Stimulated activated CD4-positive, alpha-beta T cell treated with anti-CD3 and anti-CD28 coated beads, Interleukin-4, amount 100 ng/mL, for 48 hours (primary cell): Measurements from ENCODE around the gene CUX1.
A peak's percentile ranks its signal among the peaks of the same experiment; 100 is the strongest.
"Not testable (repeated sequence)": the region's sequence is repeated elsewhere in the genome, so short reads cannot be mapped to it uniquely, and the experiment has no call there.

Source experiments
- DNase-seq, 2 donors: peaks; one replicate each; pipeline ENCODE4 v3.0.0-alpha.2; 2020; ENCODE audit warnings: low read depth in 2 of 2

The CUX1 gene

DNA sequence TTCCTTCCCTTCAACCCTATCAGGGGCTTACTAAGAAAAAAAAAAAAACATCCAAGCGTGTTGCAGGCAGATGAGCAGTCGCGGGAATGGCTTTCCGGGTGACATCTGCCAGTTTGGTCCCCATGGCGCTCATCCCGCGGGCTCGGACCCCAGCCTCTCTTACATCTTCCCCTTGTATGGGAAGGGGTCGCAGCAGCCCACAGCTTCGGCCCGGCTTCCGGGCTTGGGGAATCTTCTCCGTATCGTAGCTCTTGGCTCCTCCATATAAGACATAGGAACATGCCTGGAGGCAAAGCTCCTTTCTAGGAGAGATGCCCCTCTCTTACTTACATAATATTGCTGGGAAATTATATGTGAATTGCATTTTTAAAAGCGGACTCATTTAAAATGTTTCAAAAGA, 99.5 kb downstream of the CUX1 start:
- DNase-seq: no peak

DNA sequence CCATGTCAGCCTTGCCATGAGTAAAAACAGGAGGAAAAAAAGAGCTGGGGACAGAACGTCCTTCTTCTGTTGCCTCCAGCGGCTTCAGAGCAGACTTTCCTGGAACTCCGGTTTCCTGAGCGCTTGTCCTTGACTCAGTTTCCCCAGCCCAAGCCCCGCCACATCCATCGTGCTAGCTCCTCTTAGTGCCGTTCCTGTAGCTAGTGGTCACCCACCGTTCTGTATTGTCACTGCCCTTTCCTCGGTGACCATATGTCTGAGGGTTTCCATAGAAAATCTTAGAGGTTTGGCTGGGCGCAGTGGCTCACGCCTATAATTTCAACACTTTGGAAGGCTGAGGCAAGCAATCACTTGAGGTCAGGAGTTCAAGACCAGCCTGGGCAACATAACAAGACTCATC, 100.1 kb downstream of the CUX1 start:
- no peak for DNase-seq

DNA sequence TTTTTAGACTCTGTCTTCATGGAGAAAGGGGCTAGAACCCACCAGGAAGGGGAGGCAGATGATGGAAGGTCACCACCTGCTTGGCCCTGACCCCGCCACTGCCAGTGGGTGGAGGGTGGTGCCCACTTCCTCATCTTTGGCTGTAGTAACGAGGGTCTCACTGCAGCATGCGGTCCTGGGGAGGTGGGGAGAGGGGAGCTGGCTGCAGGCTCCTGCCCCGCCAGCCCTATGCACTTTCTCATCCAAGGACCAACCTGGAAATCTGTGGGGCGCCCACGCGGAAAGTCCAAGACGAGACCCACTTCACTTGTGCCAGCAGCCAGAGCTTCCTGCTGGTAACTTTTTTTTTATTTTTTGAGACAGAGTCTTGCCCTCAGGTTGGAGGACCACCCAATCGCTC, 101.0 kb downstream of the CUX1 start:
- no peak for DNase-seq

DNA sequence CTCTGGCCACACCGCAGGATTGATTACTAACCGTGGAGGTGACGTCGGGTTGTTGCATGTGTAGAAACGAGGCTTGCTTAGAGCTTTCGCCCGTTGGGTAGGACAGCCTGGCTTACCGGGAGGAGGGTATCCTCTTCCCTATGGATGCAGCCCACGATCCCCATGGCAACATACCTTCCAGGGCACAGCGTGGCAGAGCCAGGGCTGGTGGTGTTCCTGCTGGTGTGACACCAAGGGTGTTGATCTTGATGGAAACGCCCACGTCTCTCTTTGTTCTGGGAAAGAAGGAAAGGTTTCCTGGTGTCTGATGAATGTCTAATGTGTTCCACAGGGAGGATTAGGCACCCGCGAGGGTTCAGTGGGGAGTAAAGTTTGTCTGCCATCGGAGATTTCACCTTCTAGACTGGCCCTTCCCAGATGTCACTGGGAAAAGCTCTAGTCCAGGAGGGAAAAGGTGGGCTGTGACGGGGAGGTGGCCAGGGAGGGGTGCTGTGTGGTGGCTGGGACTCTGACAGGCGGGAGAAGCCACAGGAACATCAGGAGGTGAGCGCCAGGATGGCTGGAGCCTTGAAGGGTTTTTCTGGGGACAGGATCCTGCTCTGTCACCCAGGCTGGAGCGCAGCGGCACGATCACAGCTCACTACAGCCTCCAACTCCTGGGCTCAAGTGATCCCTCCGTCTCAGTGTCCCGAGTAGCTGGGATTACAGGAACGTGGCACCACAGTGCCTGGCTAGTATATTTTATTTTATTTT, 102.1 kb downstream of the CUX1 start:
- no peak for DNase-seq

DNA sequence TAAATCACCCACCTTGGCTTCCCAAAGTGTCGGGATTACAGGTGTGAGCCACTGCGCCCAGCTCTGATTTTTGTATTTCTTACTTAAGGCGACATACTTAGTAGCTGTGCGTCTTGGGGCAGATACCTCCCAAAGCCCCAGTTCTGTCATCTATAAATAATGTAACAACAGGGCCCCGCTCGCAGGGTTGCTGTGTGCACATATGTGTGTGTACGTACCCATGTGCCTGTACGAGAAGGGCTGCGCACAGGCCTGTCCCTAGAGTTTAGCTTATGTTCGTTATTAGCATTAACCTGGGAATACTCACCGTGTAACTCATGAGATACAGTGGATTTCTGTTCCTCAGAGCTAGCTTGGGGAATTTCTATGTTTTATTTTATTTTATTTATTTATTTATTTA, 103.6 kb downstream of the CUX1 start:
- DNase-seq: no peak

DNA sequence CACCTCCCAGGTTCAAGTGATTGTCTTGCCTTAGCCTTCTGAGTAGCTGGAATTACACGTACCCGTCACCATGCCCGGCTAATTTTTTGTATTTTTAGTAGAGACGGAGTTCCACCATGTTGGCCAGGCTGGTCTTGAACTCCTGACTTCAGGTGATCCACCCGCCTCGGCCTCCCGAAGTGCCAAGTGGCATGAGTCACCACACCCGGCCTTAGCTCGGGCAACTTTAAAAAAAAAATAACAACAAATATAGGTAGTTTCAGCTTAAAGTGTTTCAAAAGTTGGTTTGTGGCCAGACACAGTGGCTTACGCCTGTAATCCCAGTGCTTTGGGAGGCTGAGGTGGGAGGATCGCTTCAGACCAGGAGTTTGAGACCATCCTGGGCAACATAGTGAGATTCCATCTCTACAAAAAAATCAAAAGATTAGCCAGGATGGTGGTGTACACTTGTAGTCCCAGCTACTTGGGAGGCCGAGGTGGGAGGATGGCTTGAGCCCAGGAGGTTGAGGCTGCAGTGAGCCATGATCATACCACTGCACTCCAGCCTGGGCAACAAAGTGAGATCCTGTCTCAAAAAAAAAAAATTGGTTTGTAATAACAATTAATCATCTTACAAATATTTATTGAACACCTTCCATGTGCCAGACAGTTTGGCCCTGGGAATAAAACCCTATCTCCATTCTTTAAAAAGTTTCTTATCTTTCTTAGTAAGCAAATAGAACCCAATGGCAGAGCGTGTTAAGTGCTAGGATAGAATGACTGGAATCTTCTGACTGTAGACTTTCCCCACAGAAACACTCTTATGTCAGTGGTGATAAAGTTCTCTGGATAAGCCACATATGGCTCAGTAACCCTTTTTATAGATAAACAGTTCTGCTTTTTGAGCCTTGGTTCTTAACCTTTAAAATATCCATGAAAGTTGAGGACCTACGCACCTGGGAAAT, 104.4 kb downstream of the CUX1 start:
- not testable (repeated sequence) for DNase-seq

DNA sequence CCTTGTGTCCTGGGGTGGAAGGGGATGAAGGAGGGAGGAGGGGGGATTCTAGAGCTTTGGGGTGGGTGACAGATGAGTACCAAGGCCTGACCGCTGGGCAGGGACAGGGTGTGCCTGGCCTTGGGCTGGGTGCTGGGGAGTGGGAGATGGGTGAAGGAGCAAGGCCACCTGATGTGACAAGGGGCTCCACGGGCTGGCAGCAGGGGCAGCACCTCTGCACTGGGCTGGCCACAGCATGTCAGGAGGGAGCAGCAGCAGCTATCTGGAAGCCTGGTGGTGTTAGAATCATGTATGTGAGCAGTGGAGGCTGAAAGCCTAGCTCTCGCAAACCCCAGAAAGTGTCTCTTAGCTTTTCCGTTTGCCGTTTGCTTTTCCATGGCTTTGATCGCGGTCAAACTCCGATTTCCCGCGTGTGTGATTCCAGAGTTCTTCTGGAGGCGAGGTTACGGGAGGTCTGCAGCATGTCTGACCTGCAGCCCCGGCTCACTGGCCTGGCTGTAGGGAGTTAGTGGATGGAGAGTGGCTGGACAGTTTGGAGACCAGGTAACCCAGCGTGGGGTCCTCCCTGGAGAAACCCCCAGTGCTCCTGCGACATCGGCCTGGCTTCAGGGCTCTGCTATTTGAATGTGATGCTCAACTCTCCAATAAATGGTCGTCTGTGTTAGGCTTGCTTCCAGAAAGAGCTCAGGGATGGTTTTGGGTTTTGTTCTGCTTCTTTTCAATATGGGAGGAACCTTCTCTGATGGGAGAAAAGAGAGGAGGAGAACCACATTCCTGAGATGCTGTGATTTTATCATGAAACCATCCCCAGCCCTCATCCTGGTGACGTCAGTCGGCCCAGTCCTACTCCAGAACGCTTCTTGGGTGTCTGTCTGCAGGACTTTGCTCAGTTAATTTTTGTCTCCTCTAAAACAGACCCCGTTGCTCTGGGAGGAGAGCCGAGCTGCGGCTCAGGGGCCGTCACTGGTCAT, 105.5 kb downstream of the CUX1 start:
- DNase-seq: no peak

DNA sequence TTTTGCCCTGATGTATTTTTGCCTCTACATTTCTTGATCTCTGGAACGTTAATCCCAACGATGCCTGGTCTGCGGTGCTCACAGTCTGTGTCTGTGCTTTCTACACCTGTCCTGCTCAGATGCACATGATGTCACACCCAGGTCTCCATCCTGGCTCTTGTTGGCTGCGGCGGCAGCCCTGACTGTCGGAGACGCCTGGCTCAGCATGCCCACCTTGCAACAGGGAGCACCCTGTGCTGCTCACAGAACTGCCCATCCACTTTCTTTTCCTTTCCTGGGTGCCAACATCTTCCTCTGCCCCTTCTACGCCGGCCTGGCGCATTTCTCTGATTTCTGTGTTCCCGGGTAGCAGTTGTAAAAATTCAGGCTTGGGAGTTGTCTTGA, 106.2 kb downstream of the CUX1 start:
- DNase-seq: no peak

DNA sequence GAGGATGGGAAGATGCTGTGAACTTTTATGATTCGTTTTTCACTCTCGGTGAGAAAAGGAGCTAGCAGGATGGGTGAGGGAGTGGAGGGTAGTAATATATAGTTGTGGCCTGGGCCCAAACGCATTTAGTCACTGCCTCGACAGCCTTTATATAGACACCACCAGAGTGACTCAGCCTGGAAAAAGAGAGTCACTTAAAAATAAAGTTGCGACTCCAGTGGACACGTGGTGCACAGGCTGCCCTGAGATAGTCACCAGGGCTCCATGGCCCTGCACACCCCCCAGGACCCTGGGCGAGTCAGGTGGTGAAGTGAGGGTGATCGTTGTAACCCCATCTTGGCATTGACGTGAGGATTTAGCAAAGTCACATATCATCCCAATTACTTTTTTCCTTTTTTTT, 106.7 kb downstream of the CUX1 start:
- DNase-seq: peak in 1 of 2 donors; percentile 7

DNA sequence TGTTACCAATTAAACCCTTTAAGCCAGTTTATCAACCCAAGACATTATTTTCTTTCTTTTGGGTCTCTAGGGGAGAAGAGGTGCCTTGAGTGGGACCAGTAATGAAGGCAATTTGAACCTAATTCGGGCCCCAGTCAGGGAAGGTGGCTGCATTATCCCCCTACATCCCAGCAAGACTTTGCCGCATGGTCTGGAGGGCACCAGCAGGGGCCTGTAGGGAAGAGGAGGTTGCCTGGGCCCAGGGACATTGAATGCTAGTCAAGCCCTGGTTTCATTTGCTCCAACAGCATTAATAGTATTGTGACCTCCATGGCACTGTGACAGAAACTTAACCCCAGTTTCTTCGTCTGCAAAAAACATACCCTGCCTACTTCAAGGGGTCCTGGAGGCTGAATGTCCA, 108.8 kb downstream of the CUX1 start:
- no peak for DNase-seq

DNA sequence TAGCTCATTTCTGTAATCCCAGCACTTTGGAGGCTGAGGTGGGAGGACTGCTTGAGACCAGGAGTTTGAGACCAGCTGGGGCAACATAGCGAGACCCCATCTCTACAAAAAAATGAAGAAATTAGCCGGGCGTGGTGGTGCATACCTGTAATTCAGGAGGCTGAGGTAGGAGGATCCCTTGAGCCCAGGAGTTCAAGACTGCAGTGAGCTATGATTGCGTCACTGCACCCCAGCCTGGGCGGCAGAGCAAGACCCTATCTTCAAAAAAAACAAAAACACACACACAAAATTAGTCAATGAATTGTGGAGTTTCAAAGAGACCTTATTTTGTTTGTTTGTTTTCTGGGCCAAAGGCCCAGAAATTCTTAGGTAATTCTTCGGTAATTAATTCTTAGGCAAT, 110.0 kb downstream of the CUX1 start:
- no peak for DNase-seq

DNA sequence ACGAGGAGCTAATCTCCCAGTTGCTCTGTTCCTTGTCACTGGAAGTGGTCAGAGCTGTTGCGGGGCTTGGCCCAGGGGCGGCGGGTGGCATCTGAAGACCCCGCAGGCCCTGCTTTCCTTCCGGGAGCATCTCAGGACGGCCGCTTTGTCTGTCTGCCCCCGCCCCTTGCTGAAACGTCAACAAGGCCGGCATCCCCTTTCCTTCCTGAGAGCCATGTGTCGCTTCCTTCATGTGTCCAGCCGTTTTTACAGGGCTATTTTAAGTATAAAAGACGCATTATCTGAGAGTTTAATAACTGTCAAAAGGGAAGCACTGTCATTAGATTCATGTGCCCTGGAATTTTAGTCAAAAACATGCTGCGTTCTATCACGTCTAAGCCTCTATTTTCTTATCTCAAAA, 110.4 kb downstream of the CUX1 start:
- DNase-seq: no peak

DNA sequence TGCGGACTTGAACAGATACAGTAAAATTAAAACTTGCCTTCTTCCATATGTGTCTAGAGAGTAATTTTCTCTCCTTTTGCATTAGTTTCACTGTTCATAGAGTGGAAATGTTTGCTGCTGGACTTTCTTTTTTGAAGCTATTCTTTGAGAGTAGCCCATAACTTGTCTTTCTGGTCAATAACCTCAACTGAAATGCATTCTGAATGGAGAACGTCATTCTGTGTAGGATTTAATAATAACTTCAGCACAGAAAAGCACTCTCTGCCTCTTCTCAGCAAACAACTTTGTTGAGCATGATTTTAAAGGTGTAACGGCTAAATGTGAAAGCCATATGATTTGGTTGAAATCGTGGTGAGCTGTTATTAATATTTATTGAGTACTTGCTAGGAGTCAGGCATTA, 111.8 kb downstream of the CUX1 start:
- no peak for DNase-seq

DNA sequence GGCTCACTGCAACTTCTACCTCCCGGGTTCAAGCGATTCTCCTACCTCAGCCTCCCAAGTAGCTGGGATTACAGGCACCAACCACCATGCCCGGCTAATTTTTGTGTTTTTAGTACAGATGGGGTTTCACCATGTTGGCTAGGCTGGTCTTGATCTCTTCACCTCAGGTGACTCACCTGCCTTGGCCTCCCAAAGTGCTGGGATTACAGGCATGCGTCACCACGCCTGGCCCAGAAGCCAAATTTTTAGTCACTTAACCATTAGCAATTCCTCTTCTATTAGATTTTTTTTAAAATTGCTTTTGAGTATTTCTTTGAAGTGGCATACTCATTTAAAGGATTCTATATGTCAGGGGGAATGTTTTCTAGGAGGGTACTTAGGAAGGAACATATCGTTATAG, 112.5 kb downstream of the CUX1 start:
- DNase-seq: not testable (repeated sequence)

DNA sequence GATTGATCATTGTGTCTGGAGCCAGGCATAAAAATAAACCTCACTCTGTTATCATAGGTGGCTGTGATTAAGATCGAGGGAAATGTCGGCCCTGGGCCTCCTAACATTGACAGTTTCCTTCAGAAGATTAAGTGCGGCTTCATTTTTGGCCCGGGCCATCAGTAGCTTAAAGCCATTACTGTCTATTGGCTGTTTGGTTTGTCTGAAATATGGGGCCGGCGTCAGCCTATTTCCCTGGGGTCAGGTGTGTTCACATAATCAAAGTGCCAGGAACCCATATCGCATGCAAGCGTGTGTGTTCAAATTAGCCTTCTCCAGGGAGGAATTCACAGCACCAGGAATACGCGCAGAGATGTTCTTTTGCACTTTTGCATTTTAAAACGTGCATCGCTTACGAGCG, 114.7 kb downstream of the CUX1 start:
- DNase-seq: no peak

DNA sequence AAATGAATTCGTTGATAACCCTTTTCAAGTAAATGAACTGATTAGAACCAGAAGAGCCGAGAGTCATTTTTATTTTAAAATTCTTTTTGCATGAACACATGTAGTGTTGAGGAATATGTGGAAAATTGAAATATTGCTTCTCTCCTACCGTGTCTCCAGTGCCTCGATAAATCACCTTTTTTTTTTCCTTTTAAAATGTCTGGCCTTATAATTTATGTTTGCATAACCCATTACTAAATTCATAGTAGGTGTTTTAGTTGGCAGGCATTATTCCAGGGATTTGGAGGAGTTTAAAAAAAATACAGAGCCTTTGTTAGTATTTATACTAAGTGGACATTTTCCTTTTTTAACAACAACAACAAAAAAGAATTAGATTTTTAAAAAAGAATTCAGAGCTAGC, 115.6 kb downstream of the CUX1 start:
- no peak for DNase-seq

DNA sequence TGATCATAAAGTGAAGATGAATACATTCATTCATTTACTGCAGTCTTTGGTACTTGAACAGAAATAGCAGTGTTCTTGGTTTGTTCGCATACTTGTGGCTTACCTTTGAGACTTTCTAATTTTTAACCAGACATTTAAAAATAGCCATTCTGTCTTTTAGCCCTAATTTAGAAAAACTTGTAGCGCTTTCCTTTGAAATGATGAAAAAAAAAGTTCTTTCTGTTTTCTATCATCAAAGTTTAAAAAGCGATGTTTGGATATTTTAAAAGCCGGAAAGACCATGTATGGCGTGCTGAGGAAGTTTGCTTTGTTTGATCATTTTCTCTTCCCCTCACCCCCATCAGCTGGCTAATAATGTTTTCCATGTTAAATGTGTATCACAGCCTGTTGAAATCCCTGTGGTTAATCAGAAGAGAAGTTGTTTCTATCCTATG, 116.3 kb downstream of the CUX1 start:
- no peak for DNase-seq

DNA sequence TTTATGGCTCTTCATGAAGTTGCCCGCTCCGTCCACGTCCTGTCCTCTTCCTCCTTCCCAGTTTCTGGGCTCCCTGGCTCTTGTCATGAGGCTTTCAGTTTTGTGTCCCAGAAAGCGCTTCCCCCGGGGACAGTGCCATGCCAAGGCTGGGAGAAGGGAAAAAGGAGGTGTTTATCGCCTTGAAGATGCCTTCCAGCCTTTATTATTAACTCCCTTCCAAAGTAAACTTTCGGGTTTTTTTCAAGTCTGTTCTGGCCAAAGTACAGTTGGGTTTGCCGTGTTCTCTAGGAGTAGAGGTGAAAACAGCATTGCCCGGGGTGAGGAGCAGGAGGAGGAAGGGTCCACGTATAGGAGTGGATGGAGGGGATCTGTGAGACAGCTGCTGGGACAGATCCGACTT, 117.2 kb downstream of the CUX1 start:
- no peak for DNase-seq

DNA sequence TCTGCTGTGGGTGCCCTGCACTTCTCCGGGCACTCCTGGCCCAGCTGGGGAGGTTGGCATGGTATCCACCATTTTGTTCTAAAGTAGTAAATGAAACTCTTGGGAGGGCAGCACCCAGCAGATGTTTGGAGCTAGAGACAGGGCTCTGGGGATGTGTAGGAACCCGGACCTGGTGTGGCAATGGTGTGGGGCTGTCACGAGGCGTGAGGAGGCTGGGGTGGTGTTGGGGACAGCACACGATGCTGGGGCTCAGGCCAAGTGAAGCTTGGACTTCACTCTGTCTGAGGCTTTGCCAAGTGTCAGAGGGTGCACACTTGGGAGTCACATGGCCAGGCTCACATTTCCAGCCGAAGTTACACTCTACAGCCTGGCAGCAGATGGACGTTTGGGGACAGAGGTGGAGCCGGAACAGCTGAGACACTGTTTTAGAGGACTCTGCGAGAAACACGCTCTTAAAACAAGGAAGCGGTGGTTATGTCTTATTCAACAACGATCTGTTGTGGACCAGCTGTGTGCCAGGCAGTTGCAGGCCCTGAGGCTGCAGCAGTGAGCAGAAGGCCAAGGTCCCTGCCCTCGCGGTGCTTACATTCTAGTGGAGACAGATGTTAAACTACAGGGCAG, 118.2 kb downstream of the CUX1 start:
- DNase-seq: no peak

DNA sequence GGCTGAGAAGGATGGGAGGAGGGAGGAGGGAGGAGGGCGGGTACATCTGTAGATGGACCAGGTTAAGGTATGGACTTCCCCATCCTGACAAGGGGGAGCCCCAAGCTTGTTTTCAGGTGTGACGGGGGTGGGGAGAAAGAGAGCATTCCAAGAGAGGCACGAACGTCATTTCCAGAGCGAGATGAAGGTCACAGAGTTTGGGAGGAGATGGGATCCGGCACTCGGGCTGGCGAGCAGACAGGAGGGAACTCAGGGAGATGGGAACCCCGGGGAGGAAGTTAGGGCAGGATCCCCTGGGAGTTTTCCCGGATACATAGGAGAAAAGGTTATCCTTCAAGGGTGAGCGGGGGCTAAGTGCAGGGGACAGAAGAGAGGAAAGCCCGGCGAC, 118.8 kb downstream of the CUX1 start:
- DNase-seq: no peak

DNA sequence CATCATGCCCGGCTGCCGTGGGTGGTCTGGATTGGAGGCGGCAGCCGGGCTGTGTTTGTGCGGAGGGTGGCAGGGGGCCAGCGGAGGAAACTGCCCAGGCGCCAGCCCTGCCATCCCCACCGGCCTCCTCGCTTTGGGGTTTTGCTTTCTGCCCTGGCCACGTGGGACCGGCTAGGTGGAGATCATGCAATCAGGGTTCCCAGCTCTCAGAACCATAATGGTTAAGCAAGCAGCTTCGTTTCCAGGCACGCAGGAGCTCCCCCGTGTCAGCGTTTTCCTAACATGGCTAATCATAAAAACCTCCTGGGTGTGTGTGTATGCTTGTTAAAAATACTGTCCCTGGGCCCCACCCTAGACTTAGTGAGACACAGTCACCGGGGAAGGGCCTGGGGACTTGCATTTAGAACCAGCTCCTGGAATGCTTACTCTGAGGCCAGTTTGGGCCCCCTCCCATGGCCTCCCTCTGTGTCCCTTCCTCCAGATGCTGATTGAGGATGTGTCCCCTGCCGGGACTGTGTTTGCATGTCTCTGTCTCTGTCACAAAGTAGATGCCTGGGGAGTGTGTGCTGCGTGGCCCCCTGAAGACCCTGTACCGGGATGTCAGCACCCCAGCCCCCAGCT, 119.3 kb downstream of the CUX1 start:
- DNase-seq: no peak
